Thoracic aorta (tissue), 2 donors: ENCODE data around the gene CRAMP1. TPM values are rescaled to one million over a fixed set of nuclear protein-coding genes. Genes with fewer than 3 reads are reported as not detected.

Source experiments
- ATAC-seq: fragments of 150-250 bp; one replicate; pipeline ENCODE4 v1.8.0; 2017; ENCODE audit warnings: low read depth; ENCODE audit not compliant: insufficient number of reproducible peaks, low FRiP score
- DNase-seq: peaks from one replicate; pipeline ENCODE4 v3.0.0-alpha.2; 2020; ENCODE audit warnings: low spot score
- H3K27ac ChIP-seq, 2 donors: fragments of 200-600 bp; sonication (generic); 1 replicate in 1 of 2; 2 replicates in 1 of 2; pipeline ENCODE4 v1.5.1; 2016; ENCODE audit warnings: mild to moderate bottlenecking in 2 of 2, moderate library complexity in 2 of 2
- H3K27me3 ChIP-seq: fragments of 200-600 bp; sonication (generic); replicated peaks from 2 replicates; pipeline ENCODE4 v1.6.0; 2016; ENCODE audit warnings: mild to moderate bottlenecking; ENCODE audit not compliant: insufficient read depth
- H3K36me3 ChIP-seq: fragments of 200-600 bp; sonication (generic); one replicate; pipeline ENCODE4 v1.5.1; 2016
- H3K4me1 ChIP-seq, 2 donors: fragments of 200-600 bp; sonication (generic); 1 replicate in 1 of 2; 2 replicates in 1 of 2; pipeline versions ENCODE4 v1.5.1 to v1.6.0; 2016; ENCODE audit warnings: low read depth in 2 of 2, mild to moderate bottlenecking in 1 of 2; ENCODE audit not compliant: control insufficient read depth in 1 of 2
- H3K4me3 ChIP-seq: fragments of 200-600 bp; sonication (generic); 2 replicates; pipeline ENCODE4 v1.5.1; 2016; ENCODE audit warnings: mild to moderate bottlenecking
- H3K9me3 ChIP-seq: fragments of 200-600 bp; sonication (generic); 2 replicates; pipeline ENCODE4 v1.5.1; 2016
- total RNA-seq, 2 donors: library from RNA; depleted of rRNA; stranded (reverse); fragments of >200 nt; gene quantifications; one replicate each; pipeline versions ENCODE4 v1.1.0 to v1.2.3, GENCODE V29; 2016
- TF ChIP-seq, protein P1 (sequence below): fragments of 200-600 bp; sonication (generic); IDR thresholded peaks from one replicate; pipeline ENCODE4 v1.5.1; 2019; ENCODE audit warnings: antibody characterized with exemption

CRAMP1 gene
- total RNA-seq, 2 donors from 2014 or later: 15.0 to 21.4 TPM

DNA sequence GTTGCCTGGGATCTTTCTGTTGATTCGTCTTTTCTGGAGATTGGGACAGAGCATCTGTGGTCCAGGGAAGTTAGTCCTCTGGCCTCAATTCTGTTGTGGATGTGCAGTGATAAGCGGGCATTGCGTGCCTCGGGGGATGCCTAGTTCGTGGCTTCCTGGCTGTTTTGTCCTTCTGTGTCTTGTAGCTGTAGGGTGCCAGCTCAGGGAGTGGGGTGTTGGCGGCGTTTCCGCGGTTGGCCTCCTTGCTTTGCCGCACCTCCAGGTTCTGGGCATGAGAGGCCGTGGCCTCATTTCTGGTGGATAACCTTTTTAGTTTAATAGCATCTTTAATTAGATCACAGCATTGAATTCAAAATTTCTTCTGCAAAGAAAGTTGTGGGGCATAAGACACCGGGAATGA, 64.5 kb downstream of the CRAMP1 start:
- Histone ChIP-seq H3K27me3 (no peaks in the 10 kb centered on the region), H3K27ac (no peak overlapping the region), H3K36me3 (peaks cover 36% of the 10 kb centered on the region), H3K4me1 (peaks cover 6 to 11% of the 10 kb centered on the region in 2 donors), H3K4me3 (no peak overlapping the region), H3K9me3 (no peaks in the 10 kb centered on the region)
- ATAC-seq: no peak
- TF ChIP-seq, protein P1, sequence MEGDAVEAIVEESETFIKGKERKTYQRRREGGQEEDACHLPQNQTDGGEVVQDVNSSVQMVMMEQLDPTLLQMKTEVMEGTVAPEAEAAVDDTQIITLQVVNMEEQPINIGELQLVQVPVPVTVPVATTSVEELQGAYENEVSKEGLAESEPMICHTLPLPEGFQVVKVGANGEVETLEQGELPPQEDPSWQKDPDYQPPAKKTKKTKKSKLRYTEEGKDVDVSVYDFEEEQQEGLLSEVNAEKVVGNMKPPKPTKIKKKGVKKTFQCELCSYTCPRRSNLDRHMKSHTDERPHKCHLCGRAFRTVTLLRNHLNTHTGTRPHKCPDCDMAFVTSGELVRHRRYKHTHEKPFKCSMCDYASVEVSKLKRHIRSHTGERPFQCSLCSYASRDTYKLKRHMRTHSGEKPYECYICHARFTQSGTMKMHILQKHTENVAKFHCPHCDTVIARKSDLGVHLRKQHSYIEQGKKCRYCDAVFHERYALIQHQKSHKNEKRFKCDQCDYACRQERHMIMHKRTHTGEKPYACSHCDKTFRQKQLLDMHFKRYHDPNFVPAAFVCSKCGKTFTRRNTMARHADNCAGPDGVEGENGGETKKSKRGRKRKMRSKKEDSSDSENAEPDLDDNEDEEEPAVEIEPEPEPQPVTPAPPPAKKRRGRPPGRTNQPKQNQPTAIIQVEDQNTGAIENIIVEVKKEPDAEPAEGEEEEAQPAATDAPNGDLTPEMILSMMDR: no peak
- DNase-seq: no peak

DNA sequence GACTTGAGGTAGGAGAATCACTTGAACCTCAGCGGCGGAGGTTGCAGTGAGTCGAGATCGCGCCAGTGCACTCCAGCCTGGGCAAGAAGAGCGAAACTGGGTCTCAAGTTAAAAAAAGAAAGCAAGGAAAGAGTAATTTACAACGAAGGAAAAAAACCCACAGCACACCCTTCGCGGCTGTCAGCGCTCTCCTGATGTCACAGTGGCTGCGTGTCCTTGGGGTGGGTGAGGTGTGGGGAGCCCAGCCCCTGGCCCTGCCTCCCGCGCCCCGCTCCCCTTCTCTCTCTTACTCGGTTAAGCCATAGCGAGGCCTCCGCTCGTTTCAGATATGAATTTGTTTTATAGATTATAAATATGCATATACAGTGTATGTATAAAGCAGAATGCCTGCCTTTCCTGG, 65.2 kb downstream of the CRAMP1 start:
- H3K4me1 ChIP-seq: peaks cover 6 to 11% of the 10 kb centered on the region in 2 donors
- TF ChIP-seq, protein P1: no peak
- DNase-seq (no peak), ATAC-seq (no peak)
- H3K4me3 ChIP-seq: peak overlapping the region; percentile 82
- no peak overlapping the region for H3K27ac ChIP-seq
- H3K36me3 ChIP-seq: peaks cover 30% of the 10 kb centered on the region
- H3K9me3 ChIP-seq: no peaks in the 10 kb centered on the region
- H3K27me3 ChIP-seq: no peaks in the 10 kb centered on the region

DNA sequence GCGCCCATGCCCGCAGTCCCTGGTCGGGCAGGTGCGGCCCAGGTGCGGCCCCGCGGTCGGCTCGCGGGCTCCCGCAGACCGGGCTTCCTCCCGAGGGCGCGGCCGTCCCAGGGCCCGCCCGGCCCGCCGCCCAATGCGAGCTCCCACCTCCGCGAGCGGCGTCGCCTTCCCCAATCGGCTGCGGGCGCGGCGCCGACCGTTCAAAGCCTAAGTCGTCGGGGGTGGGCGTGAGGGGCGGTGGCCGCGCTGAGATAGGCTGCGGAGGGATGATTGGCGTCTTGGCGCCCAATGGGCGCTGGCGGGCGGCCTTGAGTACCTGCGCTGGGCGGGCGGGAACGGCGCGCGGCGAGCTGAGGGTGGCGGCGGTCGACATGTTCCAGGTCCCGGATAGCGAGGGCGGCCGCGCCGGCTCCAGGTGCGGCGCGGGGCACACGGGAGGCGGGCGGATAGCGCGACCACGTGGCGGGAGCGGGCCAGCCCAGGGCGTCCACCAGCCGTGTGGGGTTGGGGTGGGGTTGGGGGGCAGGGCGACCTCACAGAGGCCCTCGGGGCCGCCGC, 65.9 kb downstream of the CRAMP1 start, which contains the start of gene JPT2:
Gene JPT2 (plus strand): TSS at position 338 of the 558 bp plus-strand sequence. CDS start 34 bp downstream, at position 372.
- H3K4me1 ChIP-seq: peaks cover 6 to 11% of the 10 kb centered on the region in 2 donors
- no peaks in the 10 kb centered on the region for H3K27me3 ChIP-seq
- H3K9me3 ChIP-seq: no peaks in the 10 kb centered on the region
- ATAC-seq (peak; percentile 74), DNase-seq (peak; percentile 88)
- TF ChIP-seq, protein P1: no peak
- peaks cover 23% of the 10 kb centered on the region for H3K36me3 ChIP-seq
- peak within 1 kb of the TSS; percentile 82 for H3K4me3 ChIP-seq
- peak within 1 kb of the TSS; percentile 3 to 25 for H3K27ac ChIP-seq

DNA sequence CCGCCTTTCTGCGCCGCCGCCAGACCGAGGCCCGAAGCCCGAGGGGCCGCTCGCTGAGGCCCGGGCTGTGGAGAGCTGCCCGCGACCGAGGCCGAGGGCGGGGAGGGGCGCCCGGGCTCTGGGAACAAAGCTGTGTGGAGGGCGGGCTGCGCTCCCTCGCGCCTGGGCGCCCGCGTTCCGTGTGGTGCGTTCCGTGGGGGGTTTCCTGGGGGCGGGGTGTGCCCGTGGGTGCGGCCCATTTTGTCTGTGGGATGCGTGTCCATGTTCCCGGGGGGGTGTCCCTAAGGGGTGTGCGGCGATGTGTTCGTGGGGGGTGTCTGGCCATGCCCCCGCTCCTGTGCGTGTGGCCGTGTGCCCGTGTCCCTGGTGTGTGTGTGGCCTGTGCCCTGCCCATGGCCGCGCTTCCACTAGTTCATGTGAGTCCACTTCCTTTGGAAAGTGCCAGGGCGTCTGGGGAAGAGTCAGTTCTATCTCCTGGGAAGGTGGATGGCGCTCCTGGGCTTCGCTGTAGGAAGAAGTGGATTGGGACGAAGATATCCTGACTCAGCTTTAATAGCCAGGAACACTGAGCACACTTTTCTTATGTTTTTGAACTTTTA, 66.4 kb downstream of the CRAMP1 start:
- H3K4me3 ChIP-seq: peak overlapping the region; percentile 82
- H3K9me3 ChIP-seq: no peaks in the 10 kb centered on the region
- DNase-seq: no peak
- TF ChIP-seq, protein P1: no peak
- H3K36me3 ChIP-seq: peaks cover 23% of the 10 kb centered on the region
- H3K27ac ChIP-seq: peak overlapping the region; percentile 3 to 25
- ATAC-seq: peak; percentile 25
- no peaks in the 10 kb centered on the region for H3K27me3 ChIP-seq
- peaks cover 6 to 11% of the 10 kb centered on the region in 2 donors for H3K4me1 ChIP-seq

DNA sequence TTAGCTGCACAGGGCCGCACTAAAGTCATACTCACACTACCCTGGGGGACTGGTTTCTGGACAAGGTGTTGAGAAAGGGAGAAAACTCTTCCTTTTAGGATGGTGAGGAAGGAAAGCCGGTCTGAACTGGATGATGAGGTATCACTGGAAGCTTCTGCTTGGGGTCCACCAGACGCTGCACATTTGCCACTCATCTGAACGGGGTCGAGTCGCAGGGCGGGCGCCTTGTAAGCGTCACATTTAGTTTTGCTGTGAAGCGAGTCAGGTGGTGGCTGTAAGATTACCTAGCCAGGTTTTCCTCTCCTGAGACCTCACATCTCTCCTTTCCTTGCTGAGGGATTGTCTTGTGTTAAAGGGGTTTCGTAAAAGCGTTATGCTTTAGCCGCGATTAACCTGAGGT, 68.2 kb downstream of the CRAMP1 start:
- TF ChIP-seq, protein P1: no peak
- Histone ChIP-seq H3K9me3 (no peaks in the 10 kb centered on the region), H3K36me3 (peaks cover 15% of the 10 kb centered on the region), H3K4me3 (no peak overlapping the region), H3K4me1 (peaks cover 6 to 11% of the 10 kb centered on the region in 2 donors), H3K27me3 (no peaks in the 10 kb centered on the region), H3K27ac (no peak overlapping the region)
- no peak for ATAC-seq
- DNase-seq: no peak
